Gastroesophageal sphincter (tissue), 4 donors: Measurements from ENCODE around the gene PGAM1. TPM values are rescaled to one million over a fixed set of nuclear protein-coding genes. Genes with fewer than 3 reads are reported as not detected.

Experiments
- ATAC-seq: fragments of 150-250 bp; one replicate; pipeline ENCODE4 v1.9.1; 2016; ENCODE audit warnings: mild to moderate bottlenecking, moderate library complexity
- H3K27ac ChIP-seq, 4 donors: fragments of 200-600 bp; sonication (generic) in 3 of 4; 1 replicate in 3 of 4; 2 replicates in 1 of 4; pipeline ENCODE4 v1.5.1; 2016 to 2019
- H3K27me3 ChIP-seq: fragments of 200-600 bp; sonication (generic); one replicate; pipeline ENCODE4 v1.5.1; 2019
- H3K36me3 ChIP-seq, 2 donors: fragments of 200-600 bp; sonication (generic); one replicate each; pipeline ENCODE4 v1.5.1; 2019; ENCODE audit warnings: control low read depth in 1 of 2
- H3K4me1 ChIP-seq, 3 donors: fragments of 200-600 bp; sonication (generic); 1 replicate in 2 of 3; 2 replicates in 1 of 3; pipeline ENCODE4 v1.5.1; 2016 to 2019; ENCODE audit warnings: control low read depth in 2 of 3
- H3K4me3 ChIP-seq, 2 donors: fragments of 200-600 bp; sonication (generic); one replicate each; pipeline ENCODE4 v1.5.1; 2019; ENCODE audit warnings: mild to moderate bottlenecking in 1 of 2, moderate library complexity in 1 of 2
- H3K9me3 ChIP-seq, 3 donors: fragments of 200-600 bp; sonication (generic); one replicate each; pipeline ENCODE4 v1.5.1; 2017 to 2019; ENCODE audit warnings: control low read depth in 2 of 3
- CTCF ChIP-seq, 4 experiments: fragments of 200-600 bp in 2 of 4; fragments of 450-650 bp in 2 of 4; sonication (generic) in 1 of 4; IDR thresholded peaks; one replicate each; pipeline ENCODE4 v1.5.1; 2017 to 2019; ENCODE audit warnings: antibody characterized with exemption in 4 of 4, mild to moderate bottlenecking in 2 of 4, moderate library complexity in 2 of 4
- EP300 ChIP-seq: sonication (generic); formaldehyde crosslinking; IDR thresholded peaks from one replicate; pipeline ENCODE4 v1.6.1; 2017; ENCODE audit warnings: antibody characterized with exemption, mild to moderate bottlenecking
- POLR2A ChIP-seq, 2 donors: fragments of 450-650 bp; IDR thresholded peaks; one replicate each; pipeline ENCODE4 v1.6.1; 2017; ENCODE audit warnings: antibody characterized with exemption in 2 of 2, mild to moderate bottlenecking in 2 of 2, moderate library complexity in 1 of 2
- POLR2AphosphoS5 ChIP-seq: sonication (generic); formaldehyde crosslinking; IDR thresholded peaks from one replicate; pipeline ENCODE4 v1.6.1; 2017; ENCODE audit warnings: antibody characterized with exemption
- WGBS, 2 donors: methylation state at CpG; one replicate each; pipeline ENCODE4 v1.1.5; 2018; ENCODE audit warnings: low coverage in 1 of 2; 5-methylcytosine and 5-hydroxymethylcytosine counted together
- total RNA-seq, 4 donors: library from RNA; depleted of rRNA; stranded (reverse); fragments of >200 nt; gene quantifications; one replicate each; pipeline ENCODE4 v1.1.0, GENCODE V29; 2016

The PGAM1 gene
- total RNA-seq, 4 donors from 2014 or later, result 248 to 385 (median 356) TPM

- no peak overlapping the region for H3K4me3 ChIP-seq
- H3K27ac ChIP-seq, result peak overlapping the region in 1 of 4 donors; percentile 15
- no peaks in the 10 kb centered on the region for H3K9me3 ChIP-seq
- TF ChIP-seq POLR2A (IDR thresholded peaks at IDR 0.05) (no peak), POLR2AphosphoS5 (no peak), CTCF (IDR thresholded peaks at IDR 0.05) (peak; percentile 72 to 82 (median 76))
- no peaks in the 10 kb centered on the region for H3K27me3 ChIP-seq
- ATAC-seq, result peak; percentile 87
- H3K4me1 ChIP-seq, result peaks cover 0 to 12% (median 0%) of the 10 kb centered on the region in 3 donors
- no peaks in the 10 kb centered on the region for H3K36me3 ChIP-seq
- 1 to 5% methylated on average over 7 to 8 of the region's 10 CpGs for WGBS, 2 donors
These were observed 18.6 kb upstream of the PGAM1 start for GRCh38 chr10:97407211-97407951.

GRCh38 chr10:97407952-97408248, 18.1 kb upstream of the PGAM1 start:
- Histone ChIP-seq H3K9me3 (no peaks in the 10 kb centered on the region), H3K4me1 (peaks cover 0 to 12% (median 0%) of the 10 kb centered on the region in 3 donors), H3K27ac (no peak overlapping the region), H3K27me3 (no peaks in the 10 kb centered on the region), H3K4me3 (no peak overlapping the region), H3K36me3 (no peaks in the 10 kb centered on the region)
- TF ChIP-seq EP300, result no peak
- TF ChIP-seq POLR2AphosphoS5, result no peak
- TF ChIP-seq CTCF (IDR thresholded peaks at IDR 0.05), result no peak
- no peak for TF ChIP-seq POLR2A (IDR thresholded peaks at IDR 0.05)
- 75 to 96% methylated on average over 2 of the region's 2 CpGs for WGBS, 2 donors
- no peak for ATAC-seq

GRCh38 chr10:97408496-97408992, 17.4 kb upstream of the PGAM1 start:
- TF ChIP-seq CTCF (IDR thresholded peaks at IDR 0.05), result no peak
- TF ChIP-seq POLR2AphosphoS5, result no peak
- no peak for TF ChIP-seq EP300
- TF ChIP-seq POLR2A (IDR thresholded peaks at IDR 0.05), result no peak
- Histone ChIP-seq H3K36me3 (no peaks in the 10 kb centered on the region), H3K27ac (no peak overlapping the region), H3K9me3 (no peaks in the 10 kb centered on the region), H3K4me3 (no peak overlapping the region), H3K4me1 (peaks cover 0 to 12% (median 0%) of the 10 kb centered on the region in 3 donors), H3K27me3 (no peaks in the 10 kb centered on the region)
- WGBS, 2 donors, result 40 to 89% methylated on average over 1 to 4 of the region's 10 CpGs
- ATAC-seq, result peak; percentile 32

- 68 to 80% methylated on average over 1 to 4 of the region's 4 CpGs for WGBS, 2 donors
- no peaks in the 10 kb centered on the region for H3K36me3 ChIP-seq
These were observed 14.6 kb upstream of the PGAM1 start for GRCh38 chr10:97411406-97411805.

GRCh38 chr10:97412891-97413304, 13.1 kb upstream of the PGAM1 start:
- no peak for ATAC-seq
- Histone ChIP-seq H3K27me3 (no peaks in the 10 kb centered on the region), H3K4me3 (no peak overlapping the region), H3K4me1 (peaks cover 0 to under 1% (median 0%) of the 10 kb centered on the region in 3 donors), H3K9me3 (no peaks in the 10 kb centered on the region), H3K36me3 (no peaks in the 10 kb centered on the region), H3K27ac (no peak overlapping the region)
- 80 to 82% methylated on average over 9 of the region's 10 CpGs for WGBS, 2 donors
- TF ChIP-seq CTCF (IDR thresholded peaks at IDR 0.05) (no peak), POLR2AphosphoS5 (no peak), EP300 (no peak)

More at GRCh38 chr10:97411406-97411805, 14.6 kb upstream of the PGAM1 start:
- Histone ChIP-seq H3K27ac (no peak overlapping the region), H3K4me1 (peaks cover 0 to 12% (median 0%) of the 10 kb centered on the region in 3 donors), H3K9me3 (no peaks in the 10 kb centered on the region), H3K27me3 (no peaks in the 10 kb centered on the region), H3K4me3 (no peak overlapping the region)
- no peak for ATAC-seq
- TF ChIP-seq POLR2A (IDR thresholded peaks at IDR 0.05) (no peak), POLR2AphosphoS5 (no peak)
